ENCODE measurements around the gene COPS2. TPM values are rescaled to one million over a fixed set of nuclear protein-coding genes. Genes with fewer than 3 reads are reported as not detected.

COPS2 gene
- total and polyA plus RNA-seq, 2 of the 13 experiments (the other 11 are each of a cell fraction or from before 2014, with no cell fraction given), result 37.8 to 66.3 TPM

DNA sequence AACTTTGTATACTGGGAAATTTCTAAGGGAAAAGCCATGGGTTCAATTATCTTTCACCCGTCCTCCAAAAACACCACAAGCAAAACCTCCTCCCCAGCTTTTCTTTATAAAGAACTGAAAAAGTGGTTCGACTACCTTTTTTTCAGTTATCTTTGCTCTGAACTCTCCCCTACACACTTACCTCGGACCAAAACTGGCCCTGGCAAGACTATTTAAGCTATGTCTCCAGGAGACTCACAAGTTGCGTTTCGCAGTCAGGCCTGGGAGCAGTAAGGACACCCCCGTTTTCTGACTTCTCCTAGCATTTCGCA lies 645 bp downstream of the COPS2 start (continued):
- TF ChIP-seq, protein P1, sequence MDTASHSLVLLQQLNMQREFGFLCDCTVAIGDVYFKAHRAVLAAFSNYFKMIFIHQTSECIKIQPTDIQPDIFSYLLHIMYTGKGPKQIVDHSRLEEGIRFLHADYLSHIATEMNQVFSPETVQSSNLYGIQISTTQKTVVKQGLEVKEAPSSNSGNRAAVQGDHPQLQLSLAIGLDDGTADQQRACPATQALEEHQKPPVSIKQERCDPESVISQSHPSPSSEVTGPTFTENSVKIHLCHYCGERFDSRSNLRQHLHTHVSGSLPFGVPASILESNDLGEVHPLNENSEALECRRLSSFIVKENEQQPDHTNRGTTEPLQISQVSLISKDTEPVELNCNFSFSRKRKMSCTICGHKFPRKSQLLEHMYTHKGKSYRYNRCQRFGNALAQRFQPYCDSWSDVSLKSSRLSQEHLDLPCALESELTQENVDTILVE (CRISPR knock-in tag; IDR thresholded peaks at IDR 0.05), result no peak
- TF ChIP-seq POGZ (CRISPR knock-in tag; IDR thresholded peaks at IDR 0.05) (no peak), PITX1 (CRISPR knock-in tag; IDR thresholded peaks at IDR 0.05) (peak; percentile 3; the same call in 1 of the 2 replicates), ISL2 (CRISPR knock-in tag; IDR thresholded peaks at IDR 0.05) (no peak), SRY (CRISPR knock-in tag; IDR thresholded peaks at IDR 0.05) (no peak), ZNF782 (CRISPR knock-in tag; IDR thresholded peaks at IDR 0.05; ENCODE audit: borderline replicate concordance) (0 out of 2 replicates have a peak, but pooled peaks have one; percentile 15), RELA (CRISPR knock-in tag; IDR thresholded peaks at IDR 0.05) (no peak)
- TF ChIP-seq, protein P2, sequence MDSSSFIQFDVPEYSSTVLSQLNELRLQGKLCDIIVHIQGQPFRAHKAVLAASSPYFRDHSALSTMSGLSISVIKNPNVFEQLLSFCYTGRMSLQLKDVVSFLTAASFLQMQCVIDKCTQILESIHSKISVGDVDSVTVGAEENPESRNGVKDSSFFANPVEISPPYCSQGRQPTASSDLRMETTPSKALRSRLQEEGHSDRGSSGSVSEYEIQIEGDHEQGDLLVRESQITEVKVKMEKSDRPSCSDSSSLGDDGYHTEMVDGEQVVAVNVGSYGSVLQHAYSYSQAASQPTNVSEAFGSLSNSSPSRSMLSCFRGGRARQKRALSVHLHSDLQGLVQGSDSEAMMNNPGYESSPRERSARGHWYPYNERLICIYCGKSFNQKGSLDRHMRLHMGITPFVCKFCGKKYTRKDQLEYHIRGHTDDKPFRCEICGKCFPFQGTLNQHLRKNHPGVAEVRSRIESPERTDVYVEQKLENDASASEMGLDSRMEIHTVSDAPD (CRISPR knock-in tag; IDR thresholded peaks at IDR 0.05), result no peak
- TF ChIP-seq, protein P3, sequence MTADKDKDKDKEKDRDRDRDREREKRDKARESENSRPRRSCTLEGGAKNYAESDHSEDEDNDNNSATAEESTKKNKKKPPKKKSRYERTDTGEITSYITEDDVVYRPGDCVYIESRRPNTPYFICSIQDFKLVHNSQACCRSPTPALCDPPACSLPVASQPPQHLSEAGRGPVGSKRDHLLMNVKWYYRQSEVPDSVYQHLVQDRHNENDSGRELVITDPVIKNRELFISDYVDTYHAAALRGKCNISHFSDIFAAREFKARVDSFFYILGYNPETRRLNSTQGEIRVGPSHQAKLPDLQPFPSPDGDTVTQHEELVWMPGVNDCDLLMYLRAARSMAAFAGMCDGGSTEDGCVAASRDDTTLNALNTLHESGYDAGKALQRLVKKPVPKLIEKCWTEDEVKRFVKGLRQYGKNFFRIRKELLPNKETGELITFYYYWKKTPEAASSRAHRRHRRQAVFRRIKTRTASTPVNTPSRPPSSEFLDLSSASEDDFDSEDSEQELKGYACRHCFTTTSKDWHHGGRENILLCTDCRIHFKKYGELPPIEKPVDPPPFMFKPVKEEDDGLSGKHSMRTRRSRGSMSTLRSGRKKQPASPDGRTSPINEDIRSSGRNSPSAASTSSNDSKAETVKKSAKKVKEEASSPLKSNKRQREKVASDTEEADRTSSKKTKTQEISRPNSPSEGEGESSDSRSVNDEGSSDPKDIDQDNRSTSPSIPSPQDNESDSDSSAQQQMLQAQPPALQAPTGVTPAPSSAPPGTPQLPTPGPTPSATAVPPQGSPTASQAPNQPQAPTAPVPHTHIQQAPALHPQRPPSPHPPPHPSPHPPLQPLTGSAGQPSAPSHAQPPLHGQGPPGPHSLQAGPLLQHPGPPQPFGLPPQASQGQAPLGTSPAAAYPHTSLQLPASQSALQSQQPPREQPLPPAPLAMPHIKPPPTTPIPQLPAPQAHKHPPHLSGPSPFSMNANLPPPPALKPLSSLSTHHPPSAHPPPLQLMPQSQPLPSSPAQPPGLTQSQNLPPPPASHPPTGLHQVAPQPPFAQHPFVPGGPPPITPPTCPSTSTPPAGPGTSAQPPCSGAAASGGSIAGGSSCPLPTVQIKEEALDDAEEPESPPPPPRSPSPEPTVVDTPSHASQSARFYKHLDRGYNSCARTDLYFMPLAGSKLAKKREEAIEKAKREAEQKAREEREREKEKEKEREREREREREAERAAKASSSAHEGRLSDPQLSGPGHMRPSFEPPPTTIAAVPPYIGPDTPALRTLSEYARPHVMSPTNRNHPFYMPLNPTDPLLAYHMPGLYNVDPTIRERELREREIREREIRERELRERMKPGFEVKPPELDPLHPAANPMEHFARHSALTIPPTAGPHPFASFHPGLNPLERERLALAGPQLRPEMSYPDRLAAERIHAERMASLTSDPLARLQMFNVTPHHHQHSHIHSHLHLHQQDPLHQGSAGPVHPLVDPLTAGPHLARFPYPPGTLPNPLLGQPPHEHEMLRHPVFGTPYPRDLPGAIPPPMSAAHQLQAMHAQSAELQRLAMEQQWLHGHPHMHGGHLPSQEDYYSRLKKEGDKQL (CRISPR knock-in tag; IDR thresholded peaks at IDR 0.05; ENCODE audit: low read depth), result no peak
- TF ChIP-seq, protein P4, sequence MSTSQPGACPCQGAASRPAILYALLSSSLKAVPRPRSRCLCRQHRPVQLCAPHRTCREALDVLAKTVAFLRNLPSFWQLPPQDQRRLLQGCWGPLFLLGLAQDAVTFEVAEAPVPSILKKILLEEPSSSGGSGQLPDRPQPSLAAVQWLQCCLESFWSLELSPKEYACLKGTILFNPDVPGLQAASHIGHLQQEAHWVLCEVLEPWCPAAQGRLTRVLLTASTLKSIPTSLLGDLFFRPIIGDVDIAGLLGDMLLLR (CRISPR knock-in tag; IDR thresholded peaks at IDR 0.05), result no peak
- TF ChIP-seq, protein P5, sequence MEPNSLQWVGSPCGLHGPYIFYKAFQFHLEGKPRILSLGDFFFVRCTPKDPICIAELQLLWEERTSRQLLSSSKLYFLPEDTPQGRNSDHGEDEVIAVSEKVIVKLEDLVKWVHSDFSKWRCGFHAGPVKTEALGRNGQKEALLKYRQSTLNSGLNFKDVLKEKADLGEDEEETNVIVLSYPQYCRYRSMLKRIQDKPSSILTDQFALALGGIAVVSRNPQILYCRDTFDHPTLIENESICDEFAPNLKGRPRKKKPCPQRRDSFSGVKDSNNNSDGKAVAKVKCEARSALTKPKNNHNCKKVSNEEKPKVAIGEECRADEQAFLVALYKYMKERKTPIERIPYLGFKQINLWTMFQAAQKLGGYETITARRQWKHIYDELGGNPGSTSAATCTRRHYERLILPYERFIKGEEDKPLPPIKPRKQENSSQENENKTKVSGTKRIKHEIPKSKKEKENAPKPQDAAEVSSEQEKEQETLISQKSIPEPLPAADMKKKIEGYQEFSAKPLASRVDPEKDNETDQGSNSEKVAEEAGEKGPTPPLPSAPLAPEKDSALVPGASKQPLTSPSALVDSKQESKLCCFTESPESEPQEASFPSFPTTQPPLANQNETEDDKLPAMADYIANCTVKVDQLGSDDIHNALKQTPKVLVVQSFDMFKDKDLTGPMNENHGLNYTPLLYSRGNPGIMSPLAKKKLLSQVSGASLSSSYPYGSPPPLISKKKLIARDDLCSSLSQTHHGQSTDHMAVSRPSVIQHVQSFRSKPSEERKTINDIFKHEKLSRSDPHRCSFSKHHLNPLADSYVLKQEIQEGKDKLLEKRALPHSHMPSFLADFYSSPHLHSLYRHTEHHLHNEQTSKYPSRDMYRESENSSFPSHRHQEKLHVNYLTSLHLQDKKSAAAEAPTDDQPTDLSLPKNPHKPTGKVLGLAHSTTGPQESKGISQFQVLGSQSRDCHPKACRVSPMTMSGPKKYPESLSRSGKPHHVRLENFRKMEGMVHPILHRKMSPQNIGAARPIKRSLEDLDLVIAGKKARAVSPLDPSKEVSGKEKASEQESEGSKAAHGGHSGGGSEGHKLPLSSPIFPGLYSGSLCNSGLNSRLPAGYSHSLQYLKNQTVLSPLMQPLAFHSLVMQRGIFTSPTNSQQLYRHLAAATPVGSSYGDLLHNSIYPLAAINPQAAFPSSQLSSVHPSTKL (CRISPR knock-in tag; IDR thresholded peaks at IDR 0.05), result no peak
- TF ChIP-seq, protein P6, sequence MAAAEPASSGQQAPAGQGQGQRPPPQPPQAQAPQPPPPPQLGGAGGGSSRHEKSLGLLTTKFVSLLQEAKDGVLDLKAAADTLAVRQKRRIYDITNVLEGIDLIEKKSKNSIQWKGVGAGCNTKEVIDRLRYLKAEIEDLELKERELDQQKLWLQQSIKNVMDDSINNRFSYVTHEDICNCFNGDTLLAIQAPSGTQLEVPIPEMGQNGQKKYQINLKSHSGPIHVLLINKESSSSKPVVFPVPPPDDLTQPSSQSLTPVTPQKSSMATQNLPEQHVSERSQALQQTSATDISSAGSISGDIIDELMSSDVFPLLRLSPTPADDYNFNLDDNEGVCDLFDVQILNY (CRISPR knock-in tag; conservative IDR thresholded peaks at IDR 0.05), result no peak
- TF ChIP-seq, protein P7, sequence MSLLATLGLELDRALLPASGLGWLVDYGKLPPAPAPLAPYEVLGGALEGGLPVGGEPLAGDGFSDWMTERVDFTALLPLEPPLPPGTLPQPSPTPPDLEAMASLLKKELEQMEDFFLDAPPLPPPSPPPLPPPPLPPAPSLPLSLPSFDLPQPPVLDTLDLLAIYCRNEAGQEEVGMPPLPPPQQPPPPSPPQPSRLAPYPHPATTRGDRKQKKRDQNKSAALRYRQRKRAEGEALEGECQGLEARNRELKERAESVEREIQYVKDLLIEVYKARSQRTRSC (CRISPR knock-in tag; IDR thresholded peaks at IDR 0.05; ENCODE audit: low read depth), result no peak

All from HepG2 (cell line).